GM18873 (cell line): Measurements from ENCODE around the gene ZNF74.
"Not testable (repeated sequence)": the region's sequence is repeated elsewhere in the genome, so short reads cannot be mapped to it uniquely, and the experiment has no call there.

Experiments
- ATAC-seq: cut with Tn5 transposase; IDR thresholded peaks from one replicate; pipeline ENCODE4 v1.9.1; 2021; ENCODE audit warnings: mild to moderate bottlenecking, moderate library complexity, moderate number of reproducible peaks; ENCODE audit not compliant: unreplicated experiment, low FRiP score

Gene ZNF74

DNA sequence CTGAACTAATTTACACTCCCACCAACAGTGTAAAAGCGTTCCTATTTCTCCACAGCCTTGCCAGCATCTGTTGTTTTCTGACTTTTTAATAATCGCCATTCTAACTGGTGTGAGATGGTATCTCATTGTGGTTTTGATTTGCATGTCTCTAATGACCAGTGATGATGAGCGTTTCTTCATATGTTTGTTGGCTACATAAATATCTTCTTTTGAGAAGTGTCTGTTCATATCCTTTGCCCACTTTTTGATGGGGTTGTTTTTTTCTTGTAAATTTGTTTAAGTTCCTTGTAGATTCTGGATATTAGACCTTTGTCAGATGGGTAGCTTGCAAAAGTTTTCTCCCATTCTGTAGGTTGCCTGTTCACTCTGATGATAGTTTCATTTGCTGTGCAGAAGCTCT lies 21.7 kb downstream of the ZNF74 start:
- ATAC-seq, result not testable (repeated sequence)

DNA sequence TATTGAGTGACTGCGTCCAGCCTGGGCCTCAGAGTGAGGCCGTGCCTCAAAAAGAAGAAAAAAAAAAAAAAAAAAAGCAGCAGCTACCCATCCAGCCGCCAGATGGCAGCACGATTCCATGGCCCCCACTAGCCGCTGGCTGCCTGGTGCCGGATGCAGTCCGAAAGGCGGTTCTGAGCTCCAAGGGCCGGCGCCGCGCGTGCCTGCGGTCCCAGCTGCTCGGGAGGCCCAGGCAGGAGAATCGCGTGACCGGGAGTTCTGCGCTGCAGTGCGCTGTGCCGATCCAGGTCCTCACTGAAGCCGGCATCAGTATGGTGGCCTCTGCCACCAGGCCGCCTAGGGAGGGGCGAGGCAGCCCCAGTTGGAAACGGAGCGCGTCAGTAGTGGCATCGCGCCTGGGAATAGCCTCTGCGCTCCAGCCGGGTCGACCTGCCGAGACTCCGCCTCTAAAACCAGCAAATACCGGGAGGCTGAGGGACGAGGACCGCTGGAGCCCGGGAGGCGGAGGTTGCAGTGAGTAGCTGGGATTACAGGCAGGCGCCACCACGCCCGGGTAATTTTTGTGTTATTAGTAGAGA lies 24.3 kb downstream of the ZNF74 start:
- ATAC-seq, result no peak

- ATAC-seq, result no peak
Observed at GRCh38 chr22:20419664-20419951, 25.7 kb downstream of the ZNF74 start.

GRCh38 chr22:20420157-20420842 lies 26.3 kb downstream of the ZNF74 start:
- no peak for ATAC-seq

DNA sequence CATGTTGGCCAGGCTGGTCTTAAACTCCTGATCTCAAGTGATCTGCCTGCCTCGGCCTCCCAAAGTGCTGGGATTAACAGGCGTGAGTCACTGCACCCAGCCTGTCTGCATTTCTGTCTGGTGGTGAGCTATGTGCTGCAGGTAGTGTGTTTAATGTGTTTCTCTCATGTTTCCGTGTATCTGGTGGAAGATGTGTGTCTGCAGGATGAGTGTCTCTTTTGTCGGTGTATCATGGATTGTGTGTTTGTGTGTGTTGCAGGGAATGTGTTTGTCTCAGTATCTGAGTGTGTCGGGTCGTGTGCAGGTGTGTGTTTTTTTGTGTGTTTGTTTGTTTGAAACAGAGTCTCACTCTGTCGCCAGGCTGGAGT lies 27.5 kb downstream of the ZNF74 start:
- ATAC-seq, result no peak

GRCh38 chr22:20422271-20423007 lies 28.5 kb downstream of the ZNF74 start:
- no peak for ATAC-seq

DNA sequence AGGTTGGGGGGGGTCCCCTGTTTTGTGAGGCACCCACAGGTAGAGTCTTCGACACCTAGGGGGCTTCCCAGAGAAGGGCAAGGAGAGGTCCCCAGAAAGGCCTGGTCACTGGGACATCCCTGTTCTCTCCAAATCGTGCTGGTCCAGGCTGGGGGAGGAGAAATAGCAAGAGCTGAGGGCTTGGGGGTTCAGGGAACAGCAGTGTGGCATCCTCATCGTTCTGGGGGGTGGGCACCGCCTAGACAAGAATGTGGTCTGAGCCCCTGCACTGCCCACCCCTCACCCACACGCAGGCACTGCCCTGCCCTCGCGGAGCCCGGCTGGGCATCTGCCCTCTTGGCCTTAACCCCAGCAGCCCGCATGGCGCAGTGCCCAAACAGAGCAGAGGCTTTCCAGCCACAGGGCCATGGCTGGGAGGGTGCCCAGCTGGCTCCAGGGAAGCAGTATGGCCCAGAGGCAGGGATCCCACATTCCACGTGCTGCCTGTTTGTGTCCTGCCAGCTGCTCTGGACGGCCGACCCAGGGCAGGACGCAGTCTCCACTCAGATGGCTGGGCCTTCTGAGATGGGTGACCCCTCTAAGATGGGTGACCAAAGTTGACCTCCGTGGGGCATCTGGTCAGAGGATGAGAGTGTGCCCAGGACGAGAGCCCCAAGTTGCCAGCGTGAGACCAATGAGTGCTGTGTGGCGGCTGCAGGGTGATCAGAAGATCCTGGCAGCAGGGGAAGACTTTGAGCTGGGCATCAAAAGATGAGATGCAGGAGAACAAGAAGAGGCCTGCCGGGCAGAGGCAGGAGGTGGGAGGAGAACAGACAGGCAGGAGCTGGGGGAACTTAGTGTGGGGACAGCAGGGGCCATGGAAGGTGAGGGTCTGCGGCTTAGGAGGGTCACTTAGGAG lies 29.3 kb downstream of the ZNF74 start:
- ATAC-seq, result no peak

DNA sequence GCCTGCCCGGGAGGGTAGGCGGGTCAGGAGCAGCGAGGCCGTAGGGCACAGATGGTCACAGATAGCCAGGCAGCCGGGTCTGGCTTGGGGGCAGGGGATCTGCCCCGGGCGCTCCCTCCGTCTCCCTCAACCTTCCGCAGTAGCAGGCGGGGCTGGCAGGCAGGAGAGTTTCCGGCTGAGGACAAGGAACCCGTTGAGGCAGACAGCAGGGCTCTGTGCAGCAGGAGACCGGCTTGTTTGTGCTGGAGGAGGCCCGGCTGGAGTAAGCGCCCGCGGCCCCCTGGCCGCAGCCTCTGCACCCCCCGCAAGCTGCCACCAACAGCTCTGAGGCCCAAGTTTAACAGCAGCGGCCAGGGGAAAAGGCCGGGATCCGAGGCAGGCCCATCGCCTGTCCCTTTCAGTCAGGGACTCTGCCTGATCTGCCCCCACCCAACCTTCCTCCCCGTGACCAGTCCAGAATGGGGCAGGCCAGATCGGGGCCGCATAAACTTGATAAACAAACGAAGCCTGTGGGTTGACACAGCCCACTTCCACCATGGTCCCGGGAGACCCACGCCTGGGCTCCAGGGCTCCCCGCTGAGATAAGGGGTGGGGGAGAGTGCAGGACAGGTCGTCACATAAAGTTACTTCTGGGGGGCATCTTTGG lies 30.1 kb downstream of the ZNF74 start:
- no peak for ATAC-seq

DNA sequence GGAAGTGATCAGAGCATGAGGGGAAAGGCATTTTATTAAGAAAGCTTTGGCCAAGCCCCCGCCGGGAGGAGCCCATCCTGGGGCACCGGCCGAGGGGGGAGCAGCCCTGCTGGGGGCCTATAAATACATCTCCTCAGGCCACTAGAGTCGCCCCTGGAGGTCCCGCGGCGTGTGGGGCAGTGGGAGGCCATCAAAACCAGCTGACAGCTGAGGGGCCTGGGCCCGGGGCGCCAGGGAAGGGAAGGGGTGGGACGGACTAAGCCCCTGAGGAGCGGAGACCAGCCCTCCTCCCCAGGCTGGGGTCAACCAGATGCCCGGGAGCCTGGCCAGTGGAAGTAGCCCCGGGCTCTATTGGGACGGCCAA lies 30.6 kb downstream of the ZNF74 start:
- no peak for ATAC-seq

- ATAC-seq, result no peak
Observed at GRCh38 chr22:20424932-20425565, 31.1 kb downstream of the ZNF74 start.

DNA sequence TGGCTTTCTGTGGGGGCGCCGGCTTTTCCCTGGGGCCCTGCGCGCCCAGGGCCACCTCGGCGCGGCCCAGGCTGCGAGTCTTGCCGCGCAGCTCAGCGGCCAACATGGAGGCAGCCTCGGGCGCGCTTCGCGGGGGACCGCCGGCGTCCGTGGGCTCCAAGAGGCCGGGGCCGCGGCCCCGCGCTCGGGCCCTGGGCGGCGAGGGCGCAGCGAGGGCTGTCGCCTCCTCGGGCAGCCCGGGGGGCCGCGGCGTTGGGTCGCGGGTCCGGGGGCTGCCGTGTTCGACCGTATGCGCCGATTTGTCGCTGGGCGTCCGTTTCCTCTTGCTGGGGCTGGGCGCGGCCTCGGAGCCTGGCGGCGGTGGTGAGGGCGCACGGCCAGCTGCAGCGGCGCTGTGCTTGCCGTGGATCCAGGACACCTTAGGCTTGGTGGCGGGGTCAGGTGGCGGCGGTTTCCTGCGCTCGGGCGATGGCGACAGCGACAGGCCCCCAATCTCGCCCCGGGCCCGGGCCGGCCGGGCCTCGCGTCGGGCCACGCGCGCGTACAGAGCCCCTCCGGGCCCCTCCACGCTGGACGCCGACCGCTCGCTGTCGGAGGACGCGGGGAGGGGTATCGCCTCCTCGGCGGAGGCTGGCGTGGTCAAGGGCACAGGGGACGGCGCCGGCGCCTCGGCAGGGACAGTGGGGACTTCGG lies 31.8 kb downstream of the ZNF74 start:
- no peak for ATAC-seq

- no peak for ATAC-seq
Observed at GRCh38 chr22:20426259-20426615, 32.3 kb downstream of the ZNF74 start.

DNA sequence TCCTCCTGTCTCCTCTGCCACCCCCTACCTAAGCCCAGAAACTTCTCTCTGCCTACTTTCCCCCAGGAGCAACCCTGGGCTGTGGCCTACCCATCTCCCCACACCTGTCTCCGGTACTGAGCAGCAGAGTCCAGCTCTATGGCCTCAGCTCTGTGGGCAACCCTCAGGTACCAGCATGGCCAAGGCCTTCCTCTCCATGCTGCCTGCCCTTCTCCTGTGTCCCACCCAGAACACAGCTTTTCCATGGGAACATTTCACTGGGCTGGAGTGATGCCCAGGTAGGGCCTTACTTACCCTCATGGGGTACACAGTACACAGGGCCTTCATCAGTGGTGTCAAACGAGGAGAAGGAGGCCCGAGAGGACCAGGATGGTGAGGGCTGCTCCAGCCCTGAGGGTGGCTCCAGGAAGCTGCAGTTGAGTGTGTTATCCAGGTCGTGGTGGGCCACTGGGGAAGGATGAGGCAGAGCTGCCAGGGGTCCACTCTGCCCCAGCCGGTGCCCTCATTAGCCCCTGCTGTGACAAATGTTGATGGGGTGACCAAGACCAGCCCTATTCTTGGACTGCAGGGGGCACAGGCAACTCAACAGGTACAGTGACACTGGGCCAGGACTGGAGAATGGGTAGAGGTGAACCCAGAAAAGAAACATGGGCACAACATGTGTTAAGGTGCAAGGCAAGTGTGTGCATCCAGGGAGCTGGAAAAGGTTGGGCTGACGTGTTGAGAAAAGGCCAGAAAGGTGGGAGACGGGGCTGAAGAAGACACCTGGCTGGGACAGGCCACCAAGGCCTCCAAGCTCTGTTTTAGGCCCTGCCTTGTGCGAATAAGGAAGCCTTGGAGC lies 33.4 kb downstream of the ZNF74 start:
- no peak for ATAC-seq

DNA sequence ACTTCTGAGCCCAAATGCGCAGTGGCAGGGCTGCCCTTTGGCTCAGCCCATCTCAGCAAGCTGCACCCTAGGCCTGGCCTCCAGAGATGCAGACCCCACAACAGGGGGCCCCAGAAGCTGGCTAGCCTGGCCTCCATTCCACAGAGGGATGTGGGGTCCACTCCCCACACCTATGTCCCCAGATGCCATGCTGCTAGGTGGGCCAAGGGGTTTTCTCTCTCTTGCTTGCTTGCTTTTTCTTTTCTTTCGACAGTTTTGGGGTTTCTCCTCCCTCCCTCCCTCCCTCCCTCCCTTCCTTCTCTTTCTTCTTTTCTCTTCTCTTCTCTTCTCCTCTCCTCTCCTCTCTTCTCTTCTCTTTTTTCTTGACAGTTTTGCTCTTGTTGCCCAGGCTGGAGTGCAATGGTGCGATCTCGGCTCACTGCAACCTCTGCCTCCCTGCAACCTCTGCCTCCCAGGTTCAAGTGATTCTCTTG lies 34.0 kb downstream of the ZNF74 start:
- ATAC-seq, result no peak

- no peak for ATAC-seq
Observed at GRCh38 chr22:20428496-20429253, 34.7 kb downstream of the ZNF74 start.

GRCh38 chr22:20429254-20430100 lies 35.5 kb downstream of the ZNF74 start:
- no peak for ATAC-seq

- no peak for ATAC-seq
Observed at GRCh38 chr22:20430101-20430719, 36.3 kb downstream of the ZNF74 start.
